Right cardiac atrium (tissue), 5 donors: ENCODE data around the gene HCN2. TPM values are rescaled to one million over a fixed set of nuclear protein-coding genes. Genes with fewer than 3 reads are reported as not detected.
A peak's percentile ranks its signal among the peaks of the same experiment; 100 is the strongest.
"Not testable (repeated sequence)": the region's sequence is repeated elsewhere in the genome, so short reads cannot be mapped to it uniquely, and the experiment has no call there.

Experiments used
- ATAC-seq, 2 donors: fragments of 200-7000 bp; cut with Tn5 transposase; one replicate each; pipeline versions ENCODE4 v1.8.0 to v1.9.1; 2020; ENCODE audit warnings: moderate library complexity in 2 of 2, mild to moderate bottlenecking in 1 of 2
- DNase-seq, 3 donors: peaks; one replicate each; pipeline ENCODE4 v3.0.0-alpha.2; 2020
- H3K27ac ChIP-seq: one replicate; pipeline ENCODE4 v1.5.1; 2013; ENCODE audit warnings: mild to moderate bottlenecking, low read length, control low read depth, moderate library complexity
- H3K27me3 ChIP-seq: one replicate; pipeline ENCODE4 v1.6.1; 2013; ENCODE audit not compliant: control insufficient read depth, insufficient read depth
- H3K4me1 ChIP-seq: one replicate; pipeline ENCODE4 v1.6.1; 2013; ENCODE audit warnings: low read length; ENCODE audit not compliant: control insufficient read depth, insufficient read depth
- H3K4me3 ChIP-seq: one replicate; pipeline ENCODE4 v1.5.1; 2013; ENCODE audit warnings: low read length, control low read depth
- H3K9me3 ChIP-seq: one replicate; pipeline ENCODE4 v1.6.1; 2013; ENCODE audit warnings: low read length; ENCODE audit not compliant: control insufficient read depth
- WGBS: extraction: QIAGEN DNeasy Blood & Tissue Kit; methylation state at CpG from one replicate; pipeline ENCODE4 v1.1.7; 2013; 5-methylcytosine and 5-hydroxymethylcytosine counted together
- intact Hi-C, 4 donors: fragments of 100-400 bp; cut with DNase I; formaldehyde crosslinking; loops; one replicate each; pipeline versions ENCODE4 v1.11.0 to v1.14.0; 2022 to 2023
- polyA plus RNA-seq: library from polyadenylated mRNA; stranded (reverse); fragments of 200-250 nt; gene quantifications from one replicate; pipeline ENCODE4 v1.2.3, GENCODE V29; 2013
- total RNA-seq, 4 donors: library from RNA; stranded (reverse); fragmentation: NEBNext Ultra II Directional; extraction: Animal tissue kit (Norgen Biotek cat#: 25700); gene quantifications; one replicate each; pipeline ENCODE4 v1.2.1, GENCODE V29; 2021
- donor health status: healthy with polysubstance abuse.
- donor health status: DM: no; HTN: yes; CAD: no.
- donor health status: DM: no; HTN: no; CAD: no.
- donor health status: DM: no; HTN: yes; CAD: no; lungs with severe emphysema.
- donor health status: DM: yes; HTN: yes; CAD: no.

Gene HCN2
- total and polyA plus RNA-seq, 5 donors, result 15.8 to 24.7 (median 20.3) TPM

DNA sequence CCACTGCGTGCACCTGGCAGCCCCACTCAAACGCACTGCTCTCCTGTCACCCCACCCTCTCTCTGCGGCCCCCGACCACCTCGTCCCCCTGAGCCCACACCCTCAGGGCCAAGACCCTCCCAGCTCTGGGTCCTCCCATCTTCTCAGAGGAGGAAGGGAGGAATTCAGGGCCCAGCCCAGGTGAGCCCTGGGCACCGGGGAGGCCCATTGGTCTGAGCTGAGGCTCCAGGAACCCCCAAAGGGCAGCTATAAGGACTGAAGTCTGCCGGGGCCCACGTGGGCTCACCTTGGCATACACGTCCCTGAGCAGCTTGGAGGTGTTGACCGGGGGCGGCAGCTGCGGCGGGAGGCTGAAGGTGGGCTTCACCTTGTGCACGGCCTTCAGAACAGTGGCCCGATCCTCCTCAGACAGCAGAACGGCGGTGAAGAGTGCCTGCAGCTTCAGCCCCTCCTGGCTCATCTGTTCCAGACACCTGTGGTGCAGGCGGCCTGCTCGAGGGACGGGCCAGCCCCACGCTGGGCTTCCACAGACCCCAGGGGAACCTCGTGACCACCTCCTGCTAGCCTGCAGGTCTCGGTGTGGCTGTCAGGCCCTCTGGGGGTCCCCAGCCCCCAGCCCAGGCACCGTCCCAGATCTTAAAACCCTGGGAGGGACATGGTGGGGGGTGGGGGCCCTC lies 34.9 kb downstream of the HCN2 start:
- WGBS, result 90% methylated on average over 24 of the region's 24 CpGs
- H3K4me3 ChIP-seq, result no peak overlapping the region
- ATAC-seq (no peak), DNase-seq (peak in 1 of 3 donors; percentile 42)
- H3K9me3 ChIP-seq, result no peaks in the 10 kb centered on the region
- no peaks in the 10 kb centered on the region for H3K27me3 ChIP-seq
- no peaks in the 10 kb centered on the region for H3K4me1 ChIP-seq
- no peak overlapping the region for H3K27ac ChIP-seq
- intact Hi-C loops, result no loop called here

DNA sequence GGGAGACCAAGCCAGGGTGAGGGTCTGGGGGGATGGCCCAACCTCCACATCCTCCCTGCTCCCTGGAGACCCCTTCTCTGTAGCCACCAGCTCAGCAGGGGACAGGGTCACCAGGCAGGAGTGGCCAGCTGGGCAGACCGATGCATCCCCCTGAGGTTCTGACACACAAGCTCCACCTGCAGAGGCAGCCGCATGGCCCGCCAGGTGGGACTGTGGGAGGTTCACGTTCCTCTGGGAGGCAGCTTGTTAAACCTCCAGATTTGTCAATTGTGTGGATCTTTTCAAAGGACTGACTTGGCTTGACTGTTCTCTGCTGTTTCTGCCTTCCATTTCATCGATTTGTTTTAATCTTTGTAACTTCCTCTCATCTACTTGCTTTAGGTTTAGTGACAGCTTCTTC lies 35.6 kb downstream of the HCN2 start:
- DNase-seq, result no peak
- intact Hi-C loops, result no loop called here
- Histone ChIP-seq H3K9me3 (no peaks in the 10 kb centered on the region), H3K4me3 (no peak overlapping the region), H3K27ac (no peak overlapping the region), H3K4me1 (no peaks in the 10 kb centered on the region), H3K27me3 (no peaks in the 10 kb centered on the region)
- 88% methylated on average over 5 of the region's 5 CpGs for WGBS
- ATAC-seq, result no peak

DNA sequence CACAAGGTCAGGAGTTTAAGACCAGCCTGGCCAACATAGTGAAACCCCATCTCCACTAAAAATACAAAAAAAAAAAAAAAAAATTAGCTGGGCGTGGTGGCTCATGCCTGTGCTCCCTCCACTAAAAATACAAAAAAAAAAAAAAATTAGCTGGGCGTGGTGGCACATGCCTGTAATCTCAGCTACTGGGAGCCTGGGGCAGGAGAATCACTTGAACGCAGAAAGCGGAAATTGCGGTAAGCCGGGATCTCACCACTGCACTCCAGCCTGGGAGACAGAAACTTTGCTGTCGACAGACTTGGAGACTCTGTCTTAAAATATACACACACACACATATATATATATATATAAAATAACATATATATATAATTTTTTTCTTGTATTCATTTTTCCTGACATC lies 36.9 kb downstream of the HCN2 start:
- H3K27ac ChIP-seq, H3K9me3 ChIP-seq, DNase-seq, intact Hi-C loops, H3K4me1 ChIP-seq, H3K27me3 ChIP-seq, ATAC-seq, H3K4me3 ChIP-seq: not testable (repeated sequence)
- WGBS, result 95% methylated on average over 7 of the region's 7 CpGs

DNA sequence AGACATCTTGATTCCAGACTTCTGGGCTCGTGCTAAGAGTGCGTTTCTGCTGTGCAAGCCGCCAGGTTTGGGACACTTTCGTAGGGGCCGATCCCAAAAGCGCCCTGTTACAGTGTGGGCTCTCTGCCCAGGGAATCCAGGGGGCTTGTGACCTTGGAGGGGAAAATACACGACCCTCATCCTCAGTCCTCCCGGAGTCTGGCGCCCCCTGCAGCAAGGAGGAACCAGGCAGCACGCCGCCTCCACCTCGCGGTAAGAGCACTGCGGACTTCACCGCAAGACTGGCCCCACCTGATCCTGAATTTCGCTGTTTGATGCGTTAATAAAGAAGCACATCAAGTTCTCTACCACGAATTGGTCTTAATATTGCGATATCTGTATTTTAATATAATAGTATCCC lies 38.5 kb downstream of the HCN2 start:
- DNase-seq (peak in 1 of 3 donors; percentile 45), ATAC-seq (no peak)
- H3K4me3 ChIP-seq, result no peak overlapping the region
- no peaks in the 10 kb centered on the region for H3K4me1 ChIP-seq
- no peaks in the 10 kb centered on the region for H3K27me3 ChIP-seq
- intact Hi-C loops, result no loop called here
- H3K9me3 ChIP-seq, result no peaks in the 10 kb centered on the region
- H3K27ac ChIP-seq, result no peak overlapping the region
- WGBS, result 87% methylated on average over 19 of the region's 19 CpGs

DNA sequence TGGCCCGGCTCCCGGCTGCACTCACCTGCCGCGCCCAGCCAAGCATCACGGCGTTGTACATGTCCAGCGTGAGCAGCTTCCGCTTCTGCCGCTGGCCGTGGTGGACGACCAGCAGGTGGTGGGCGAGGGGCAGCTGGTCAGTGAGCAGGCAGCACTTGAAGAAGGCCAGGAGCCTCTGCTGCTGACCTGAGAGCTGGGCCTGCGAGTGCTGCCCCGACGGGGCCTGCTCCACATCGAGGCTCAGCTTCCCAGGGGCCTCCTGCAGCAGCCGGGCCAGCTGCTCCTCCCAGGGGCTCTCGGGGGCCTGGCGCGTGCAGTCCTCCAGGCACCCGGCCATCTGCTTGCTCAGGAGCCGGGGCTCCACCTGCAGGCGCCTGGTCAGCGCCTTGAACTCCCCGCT lies 39.8 kb downstream of the HCN2 start:
- H3K27me3 ChIP-seq, H3K4me1 ChIP-seq, ATAC-seq, intact Hi-C loops, H3K4me3 ChIP-seq, H3K9me3 ChIP-seq, H3K27ac ChIP-seq: not testable (repeated sequence)
- DNase-seq, result peak in 2 of 3 donors; percentile 41 to 48
- 68% methylated on average over 25 of the region's 25 CpGs for WGBS

DNA sequence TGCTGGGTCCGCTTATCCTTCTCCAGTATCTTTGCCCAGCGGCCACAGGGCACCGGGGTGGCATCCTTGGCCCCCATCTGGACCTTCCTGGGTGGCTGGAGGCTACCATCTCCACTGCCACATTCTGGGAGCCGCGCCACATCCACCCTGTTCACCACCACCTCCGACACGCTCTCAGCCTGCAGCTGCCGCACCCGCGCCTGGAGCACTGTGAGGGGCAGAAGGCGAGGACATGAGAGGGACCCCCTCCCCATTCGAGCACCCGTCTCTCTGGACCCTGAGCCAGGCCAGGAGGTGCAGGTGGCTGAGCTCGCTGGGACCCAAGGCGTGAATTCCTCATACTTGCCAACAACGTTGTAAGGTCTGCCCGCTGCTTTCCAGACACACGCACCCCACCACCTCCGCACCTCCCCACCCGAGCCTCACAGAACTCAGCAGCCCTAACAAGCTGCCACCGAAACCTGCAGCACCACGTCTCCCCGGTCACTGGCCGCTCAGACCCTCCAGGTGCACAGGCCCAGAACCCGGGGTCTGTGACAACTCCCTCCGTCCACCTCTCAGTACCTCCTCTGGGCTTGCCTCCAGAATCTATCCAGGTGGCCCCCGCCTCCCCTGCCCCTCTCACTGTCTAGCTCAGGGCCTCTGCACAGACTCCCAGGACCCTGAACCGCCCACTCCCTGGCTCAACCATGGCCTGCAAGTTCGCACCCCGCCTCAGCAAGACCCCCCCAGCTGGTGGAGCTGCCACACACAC lies 40.5 kb downstream of the HCN2 start:
- intact Hi-C loops, result no loop called here
- DNase-seq (peak in 1 of 3 donors; percentile 48), ATAC-seq (no peak)
- Histone ChIP-seq H3K27me3 (no peaks in the 10 kb centered on the region), H3K4me3 (no peak overlapping the region), H3K4me1 (peaks cover 3% of the 10 kb centered on the region), H3K27ac (no peak overlapping the region), H3K9me3 (no peaks in the 10 kb centered on the region)
- 85% methylated on average over 30 of the region's 30 CpGs for WGBS

DNA sequence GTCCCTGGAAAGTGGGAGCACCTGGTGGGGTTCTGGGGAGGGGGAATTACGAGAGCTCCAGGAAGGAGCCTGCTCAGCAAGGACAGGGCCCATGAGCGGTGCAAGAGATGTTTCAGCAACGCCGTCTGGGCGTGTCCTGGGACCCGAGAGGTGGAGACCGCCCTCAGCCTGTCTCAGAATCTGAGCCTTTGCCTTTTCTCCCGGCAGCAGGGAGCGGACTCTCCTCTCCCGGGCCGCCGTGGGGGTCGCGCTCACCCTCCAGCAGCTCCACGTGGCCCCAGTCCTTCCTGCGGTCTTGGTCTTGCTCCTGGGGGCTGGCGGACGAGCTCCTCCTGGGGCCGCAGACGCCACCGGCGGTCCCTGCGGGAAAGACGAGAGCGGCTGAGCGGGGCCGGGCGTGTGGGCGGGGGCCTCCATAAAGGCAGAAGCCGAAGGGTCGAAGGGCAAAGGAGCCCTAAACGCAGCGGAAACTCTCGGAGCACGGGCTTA lies 42.9 kb downstream of the HCN2 start:
- Histone ChIP-seq H3K27ac (no peak overlapping the region), H3K4me3 (peak overlapping the region; percentile 83), H3K27me3 (no peaks in the 10 kb centered on the region), H3K9me3 (no peaks in the 10 kb centered on the region), H3K4me1 (peaks cover 3% of the 10 kb centered on the region)
- peak in 2 of 3 donors; percentile 65 to 72 for DNase-seq
- intact Hi-C loops, result no loop called here
- ATAC-seq, result peak; percentile 12 to 31
- 1% methylated on average over 35 of the region's 35 CpGs for WGBS

DNA sequence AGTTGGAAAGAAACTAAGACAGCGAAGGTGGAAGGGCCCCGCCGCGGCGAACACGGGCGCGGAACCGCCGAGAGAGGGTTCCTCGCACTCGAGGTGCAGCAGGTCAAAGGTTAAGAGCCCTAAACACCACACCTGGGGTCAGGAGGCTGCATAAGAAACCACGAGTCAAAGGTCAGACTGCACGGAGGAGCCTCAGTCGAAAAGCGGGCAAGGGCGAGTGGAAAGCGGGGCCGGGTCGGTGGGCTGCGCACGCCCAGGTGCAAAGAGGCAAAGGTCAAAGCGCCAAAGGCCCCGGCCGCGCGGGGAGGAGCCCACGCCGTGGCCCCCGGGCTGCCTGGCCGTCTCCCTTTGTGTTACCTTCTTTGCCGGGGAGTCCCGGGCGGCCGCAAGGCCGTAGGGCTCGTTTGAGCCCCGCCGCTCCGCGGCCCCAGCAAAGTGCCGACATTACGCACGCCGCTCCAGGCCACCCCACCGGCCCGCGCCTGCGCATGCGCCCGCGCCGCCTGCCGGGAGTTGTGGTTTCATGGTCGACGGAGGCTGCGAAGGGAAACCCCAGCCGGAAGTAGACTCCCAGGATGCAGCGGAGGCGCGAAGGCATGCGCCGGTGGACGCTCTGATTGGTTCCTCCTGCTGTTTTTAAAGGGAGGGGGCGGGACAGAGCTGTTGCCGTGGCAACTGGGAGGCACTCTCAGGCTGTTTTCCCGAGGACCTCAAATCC lies 43.5 kb downstream of the HCN2 start, which contains the start of gene POLRMT:
Gene POLRMT (minus strand): TSS at position 470 of the 718 bp plus-strand sequence. CDS start 25 bp downstream, at position 445.
- peak; percentile 96 to 98 for ATAC-seq
- peak; percentile 99 to 100 (median 99) for DNase-seq
- H3K27me3 ChIP-seq, result no peaks in the 10 kb centered on the region
- intact Hi-C loops, result no loop called here
- WGBS, result under 1% methylated on average over 67 of the region's 67 CpGs
- H3K4me1 ChIP-seq, result peaks cover 3% of the 10 kb centered on the region
- H3K27ac ChIP-seq, result peak within 1 kb of the TSS; percentile 53
- no peaks in the 10 kb centered on the region for H3K9me3 ChIP-seq
- peak within 1 kb of the TSS; percentile 83 for H3K4me3 ChIP-seq

DNA sequence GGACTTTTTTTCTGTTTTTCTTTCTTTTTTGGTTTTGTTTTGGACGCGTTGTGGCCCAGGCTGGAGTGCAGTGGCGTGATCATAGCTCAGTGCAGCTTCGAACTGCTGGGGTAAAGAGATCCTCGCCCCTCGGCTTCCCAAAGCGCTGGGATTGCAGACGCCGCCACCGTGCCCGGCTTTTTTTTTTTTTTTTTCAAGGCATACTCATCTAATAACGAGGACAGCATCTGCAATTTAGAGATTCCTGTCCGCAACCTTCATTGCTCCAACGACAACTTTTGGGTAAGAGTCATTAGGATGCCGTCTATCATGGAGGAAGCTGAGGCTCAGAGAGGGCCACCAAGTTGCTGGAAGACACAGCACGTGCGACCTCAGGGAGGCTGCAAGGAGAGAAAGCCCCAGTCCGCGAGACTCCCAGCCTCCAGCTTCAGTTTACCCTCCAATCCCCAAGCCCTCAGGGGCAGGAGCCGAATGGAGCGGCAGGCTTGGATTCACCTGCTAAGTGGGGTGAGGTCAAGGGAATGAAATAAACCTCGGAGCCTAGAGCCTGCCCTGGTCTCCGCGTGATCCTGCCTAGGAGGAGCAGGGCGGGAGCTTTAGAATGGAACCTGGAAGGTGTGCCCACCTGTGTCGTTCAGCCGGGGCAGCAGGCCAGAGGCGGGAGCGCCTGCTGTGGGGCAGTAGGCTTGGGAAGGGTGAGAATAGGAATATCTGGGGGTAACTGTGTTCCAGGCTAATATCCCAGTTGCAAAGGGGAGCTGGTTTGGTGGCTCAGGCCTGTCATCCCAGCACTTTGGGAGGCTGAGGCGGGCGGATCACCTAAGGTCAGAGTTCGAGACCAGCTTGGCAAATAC lies 44.3 kb downstream of the HCN2 start:
- H3K27ac ChIP-seq, result peak overlapping the region; percentile 53
- no peaks in the 10 kb centered on the region for H3K9me3 ChIP-seq
- H3K4me3 ChIP-seq, result peak overlapping the region; percentile 76
- intact Hi-C loops, result no loop called here
- peaks cover 5% of the 10 kb centered on the region for H3K4me1 ChIP-seq
- DNase-seq (peak in 1 of 3 donors; percentile 51), ATAC-seq (no peak)
- no peaks in the 10 kb centered on the region for H3K27me3 ChIP-seq
- WGBS, result 25% methylated on average over 32 of the region's 32 CpGs

DNA sequence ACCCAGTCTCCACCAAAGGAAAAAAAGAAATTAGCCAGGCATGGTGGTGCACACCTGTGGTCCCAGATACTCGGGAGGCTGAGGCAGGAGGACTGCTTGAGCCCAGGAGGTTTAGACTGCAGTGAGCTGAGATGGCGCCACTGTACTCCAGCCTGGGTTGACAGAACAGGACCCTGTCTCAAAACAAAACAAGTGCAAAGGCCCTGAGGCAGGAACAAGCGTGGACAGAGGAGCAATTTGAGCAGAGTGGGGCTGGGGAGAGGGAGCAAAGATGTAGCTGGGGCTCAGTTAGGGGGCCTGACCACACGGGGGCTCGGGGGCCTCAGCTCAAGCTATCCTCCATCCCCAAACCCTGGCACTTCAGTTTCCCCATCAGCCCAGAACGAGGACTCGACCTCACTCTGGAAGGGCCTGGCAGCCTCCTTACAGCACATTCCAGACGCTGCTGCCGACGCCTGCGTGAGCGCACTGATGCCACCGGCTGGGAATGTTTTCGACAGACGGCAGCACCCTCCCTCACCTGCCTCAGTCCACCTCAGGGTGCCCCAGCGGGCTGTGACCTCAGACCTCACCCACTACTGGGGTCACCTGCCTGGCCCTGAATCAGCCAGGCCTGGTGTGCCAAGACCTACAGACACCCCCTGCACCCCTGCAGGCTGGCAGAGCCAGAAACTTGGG lies 45.4 kb downstream of the HCN2 start:
- DNase-seq, result peak in 2 of 3 donors; percentile 41 to 60
- Histone ChIP-seq H3K27me3 (no peaks in the 10 kb centered on the region), H3K4me1 (peaks cover 6% of the 10 kb centered on the region), H3K27ac (no peak overlapping the region), H3K9me3 (no peaks in the 10 kb centered on the region), H3K4me3 (no peak overlapping the region)
- intact Hi-C loops, result no loop called here
- ATAC-seq, result no peak
- 82% methylated on average over 16 of the region's 16 CpGs for WGBS
